CD1c-positive myeloid dendritic cell (primary cell): ENCODE results near the gene TRIM15.
"Not testable (repeated sequence)": the region's sequence is repeated elsewhere in the genome, so short reads cannot be mapped to it uniquely, and the experiment has no call there.

Experiments used
- DNase-seq: peaks from one replicate; pipeline ENCODE4 v3.0.0-alpha.2; 2016; ENCODE audit errors: extremely low spot score

TRIM15 gene

GRCh38 chr6:30162265-30163089 lies 869 bp upstream of the TRIM15 start:
- DNase-seq: no peak

GRCh38 chr6:30163918-30164654 lies 740 bp downstream of the TRIM15 start:
- DNase-seq: no peak

GRCh38 chr6:30164714-30165113 lies 1.4 kb downstream of the TRIM15 start:
- DNase-seq: no peak

- not testable (repeated sequence) for DNase-seq
Observed at GRCh38 chr6:30165238-30165637, 1.9 kb downstream of the TRIM15 start.

GRCh38 chr6:30167101-30167500 lies 3.8 kb downstream of the TRIM15 start:
- no peak for DNase-seq

GRCh38 chr6:30168741-30169140 lies 5.4 kb downstream of the TRIM15 start:
- no peak for DNase-seq

- peak; percentile 67 for DNase-seq
Observed at GRCh38 chr6:30169658-30170614, 6.6 kb downstream of the TRIM15 start.

GRCh38 chr6:30171677-30172471 lies 8.5 kb downstream of the TRIM15 start:
- peak; percentile 44 for DNase-seq

- no peak for DNase-seq
Observed at GRCh38 chr6:30172681-30173080, 9.3 kb downstream of the TRIM15 start.

- DNase-seq: no peak
Observed at GRCh38 chr6:30175765-30176164, 12.4 kb downstream of the TRIM15 start.

- no peak for DNase-seq
Observed at GRCh38 chr6:30178837-30179236, 15.5 kb downstream of the TRIM15 start.

GRCh38 chr6:30180145-30180544 lies 16.8 kb downstream of the TRIM15 start:
- no peak for DNase-seq

- no peak for DNase-seq
Observed at GRCh38 chr6:30184417-30185031, 21.2 kb downstream of the TRIM15 start.

- no peak for DNase-seq
Observed at GRCh38 chr6:30185846-30186484, 22.6 kb downstream of the TRIM15 start.

- DNase-seq: no peak
Observed at GRCh38 chr6:30188541-30188940, 25.2 kb downstream of the TRIM15 start.

- DNase-seq: no peak
Observed at GRCh38 chr6:30192076-30192475, 28.7 kb downstream of the TRIM15 start.

- no peak for DNase-seq
Observed at GRCh38 chr6:30194797-30195690, 31.7 kb downstream of the TRIM15 start.

GRCh38 chr6:30195951-30196350 lies 32.6 kb downstream of the TRIM15 start:
- DNase-seq: no peak

- DNase-seq: no peak
Observed at GRCh38 chr6:30196376-30196775, 33.0 kb downstream of the TRIM15 start.
